ENCODE data around the gene HSF5. TPM values are rescaled to one million over a fixed set of nuclear protein-coding genes. Genes with fewer than 3 reads are reported as not detected.

Gene HSF5
- total and polyA plus RNA-seq, 2 of the 13 experiments (the other 11 are each of a cell fraction or from before 2014, with no cell fraction given) = not detected

DNA sequence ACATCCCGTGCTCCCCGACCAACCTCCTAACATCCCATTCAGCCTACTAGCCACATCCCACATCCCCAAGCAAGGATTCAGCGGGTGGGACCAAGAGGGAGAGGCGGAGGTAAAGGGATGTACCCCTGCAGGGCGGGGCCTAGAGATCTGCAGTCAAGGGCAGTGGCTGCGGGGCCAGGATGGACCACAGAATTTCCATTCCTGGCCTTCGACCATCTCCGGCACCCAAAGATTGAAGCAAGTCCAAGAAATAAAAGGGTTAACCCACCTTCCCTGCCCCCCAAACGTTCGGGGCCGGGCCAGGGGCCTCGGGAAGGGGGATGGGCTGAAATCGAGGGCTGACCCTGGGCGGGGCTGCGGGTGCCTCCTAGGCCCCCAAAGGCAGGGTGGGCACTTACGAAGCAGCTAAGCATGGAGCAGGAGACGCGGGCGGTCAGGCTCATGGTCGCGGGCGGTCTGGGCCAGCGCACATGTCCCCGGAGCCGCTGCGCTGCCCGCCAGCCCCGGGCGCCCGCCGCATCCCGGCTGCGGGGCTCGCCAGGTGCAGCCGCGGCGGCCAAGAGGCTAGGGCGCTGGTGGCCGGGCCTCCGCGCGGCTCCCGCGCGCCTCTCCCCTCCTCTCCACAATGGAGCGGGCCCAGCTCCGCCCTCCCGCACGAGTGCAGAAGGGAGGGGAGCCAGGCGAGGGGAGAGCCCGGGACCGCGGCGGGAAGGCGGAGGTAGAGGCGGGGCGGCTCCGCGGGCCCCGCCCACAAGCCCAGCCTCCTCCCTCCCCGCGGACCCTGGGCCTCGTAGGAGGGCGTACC lies 26.0 kb upstream of the HSF5 start, which contains the start of gene MTMR4 (continued):
- TF ChIP-seq HNF1A (IDR thresholded peaks at IDR 0.05; ENCODE audit: low read depth) = no peak
- TF ChIP-seq HNF1A (CRISPR knock-in tag; IDR thresholded peaks at IDR 0.05; ENCODE audit: borderline replicate concordance) = no peak
- TF ChIP-seq ZNF773 (CRISPR knock-in tag; IDR thresholded peaks at IDR 0.05; ENCODE audit: borderline replicate concordance) = no peak
- TF ChIP-seq PHF21A (CRISPR knock-in tag; IDR thresholded peaks at IDR 0.05) = peak; percentile 62
- no peak for TF ChIP-seq TBP (CRISPR knock-in tag; IDR thresholded peaks at IDR 0.05)
- TF ChIP-seq NR2F1 (CRISPR knock-in tag; IDR thresholded peaks at IDR 0.05) = no peak
- TF ChIP-seq CREB1 (IDR thresholded peaks at IDR 0.05) = no peak
- TF ChIP-seq CREB1 (CRISPR knock-in tag; IDR thresholded peaks at IDR 0.05) = no peak
- no peak for TF ChIP-seq ATF1 (CRISPR knock-in tag; IDR thresholded peaks at IDR 0.05)
- no peak for TF ChIP-seq SRF (IDR thresholded peaks at IDR 0.05; ENCODE audit: low read depth, low read length)
- TF ChIP-seq, protein P1, sequence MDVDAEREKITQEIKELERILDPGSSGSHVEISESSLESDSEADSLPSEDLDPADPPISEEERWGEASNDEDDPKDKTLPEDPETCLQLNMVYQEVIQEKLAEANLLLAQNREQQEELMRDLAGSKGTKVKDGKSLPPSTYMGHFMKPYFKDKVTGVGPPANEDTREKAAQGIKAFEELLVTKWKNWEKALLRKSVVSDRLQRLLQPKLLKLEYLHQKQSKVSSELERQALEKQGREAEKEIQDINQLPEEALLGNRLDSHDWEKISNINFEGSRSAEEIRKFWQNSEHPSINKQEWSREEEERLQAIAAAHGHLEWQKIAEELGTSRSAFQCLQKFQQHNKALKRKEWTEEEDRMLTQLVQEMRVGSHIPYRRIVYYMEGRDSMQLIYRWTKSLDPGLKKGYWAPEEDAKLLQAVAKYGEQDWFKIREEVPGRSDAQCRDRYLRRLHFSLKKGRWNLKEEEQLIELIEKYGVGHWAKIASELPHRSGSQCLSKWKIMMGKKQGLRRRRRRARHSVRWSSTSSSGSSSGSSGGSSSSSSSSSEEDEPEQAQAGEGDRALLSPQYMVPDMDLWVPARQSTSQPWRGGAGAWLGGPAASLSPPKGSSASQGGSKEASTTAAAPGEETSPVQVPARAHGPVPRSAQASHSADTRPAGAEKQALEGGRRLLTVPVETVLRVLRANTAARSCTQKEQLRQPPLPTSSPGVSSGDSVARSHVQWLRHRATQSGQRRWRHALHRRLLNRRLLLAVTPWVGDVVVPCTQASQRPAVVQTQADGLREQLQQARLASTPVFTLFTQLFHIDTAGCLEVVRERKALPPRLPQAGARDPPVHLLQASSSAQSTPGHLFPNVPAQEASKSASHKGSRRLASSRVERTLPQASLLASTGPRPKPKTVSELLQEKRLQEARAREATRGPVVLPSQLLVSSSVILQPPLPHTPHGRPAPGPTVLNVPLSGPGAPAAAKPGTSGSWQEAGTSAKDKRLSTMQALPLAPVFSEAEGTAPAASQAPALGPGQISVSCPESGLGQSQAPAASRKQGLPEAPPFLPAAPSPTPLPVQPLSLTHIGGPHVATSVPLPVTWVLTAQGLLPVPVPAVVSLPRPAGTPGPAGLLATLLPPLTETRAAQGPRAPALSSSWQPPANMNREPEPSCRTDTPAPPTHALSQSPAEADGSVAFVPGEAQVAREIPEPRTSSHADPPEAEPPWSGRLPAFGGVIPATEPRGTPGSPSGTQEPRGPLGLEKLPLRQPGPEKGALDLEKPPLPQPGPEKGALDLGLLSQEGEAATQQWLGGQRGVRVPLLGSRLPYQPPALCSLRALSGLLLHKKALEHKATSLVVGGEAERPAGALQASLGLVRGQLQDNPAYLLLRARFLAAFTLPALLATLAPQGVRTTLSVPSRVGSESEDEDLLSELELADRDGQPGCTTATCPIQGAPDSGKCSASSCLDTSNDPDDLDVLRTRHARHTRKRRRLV (CRISPR knock-in tag; IDR thresholded peaks at IDR 0.05) = no peak
- TF ChIP-seq ATF5 (CRISPR knock-in tag; IDR thresholded peaks at IDR 0.05; ENCODE audit: low read depth) = no peak
- TF ChIP-seq, protein P2, sequence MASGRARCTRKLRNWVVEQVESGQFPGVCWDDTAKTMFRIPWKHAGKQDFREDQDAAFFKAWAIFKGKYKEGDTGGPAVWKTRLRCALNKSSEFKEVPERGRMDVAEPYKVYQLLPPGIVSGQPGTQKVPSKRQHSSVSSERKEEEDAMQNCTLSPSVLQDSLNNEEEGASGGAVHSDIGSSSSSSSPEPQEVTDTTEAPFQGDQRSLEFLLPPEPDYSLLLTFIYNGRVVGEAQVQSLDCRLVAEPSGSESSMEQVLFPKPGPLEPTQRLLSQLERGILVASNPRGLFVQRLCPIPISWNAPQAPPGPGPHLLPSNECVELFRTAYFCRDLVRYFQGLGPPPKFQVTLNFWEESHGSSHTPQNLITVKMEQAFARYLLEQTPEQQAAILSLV (CRISPR knock-in tag; IDR thresholded peaks at IDR 0.05; ENCODE audit: borderline replicate concordance) = no peak
- TF ChIP-seq NAIF1 (CRISPR knock-in tag; IDR thresholded peaks at IDR 0.05; ENCODE audit: borderline replicate concordance) = no peak
- TF ChIP-seq CREM (IDR thresholded peaks at IDR 0.05) = no peak
- no peak for TF ChIP-seq CREM (CRISPR knock-in tag; IDR thresholded peaks at IDR 0.05)
- TF ChIP-seq PPARG (CRISPR knock-in tag; conservative IDR thresholded peaks at IDR 0.05) = 0 out of 2 replicates have a peak, but pooled peaks have one; percentile 31
- TF ChIP-seq ZNF749 (CRISPR knock-in tag; IDR thresholded peaks at IDR 0.05; ENCODE audit: borderline replicate concordance) = no peak

All from HepG2 (cell line).